Measurements from ENCODE around the gene ERC2.

DNA sequence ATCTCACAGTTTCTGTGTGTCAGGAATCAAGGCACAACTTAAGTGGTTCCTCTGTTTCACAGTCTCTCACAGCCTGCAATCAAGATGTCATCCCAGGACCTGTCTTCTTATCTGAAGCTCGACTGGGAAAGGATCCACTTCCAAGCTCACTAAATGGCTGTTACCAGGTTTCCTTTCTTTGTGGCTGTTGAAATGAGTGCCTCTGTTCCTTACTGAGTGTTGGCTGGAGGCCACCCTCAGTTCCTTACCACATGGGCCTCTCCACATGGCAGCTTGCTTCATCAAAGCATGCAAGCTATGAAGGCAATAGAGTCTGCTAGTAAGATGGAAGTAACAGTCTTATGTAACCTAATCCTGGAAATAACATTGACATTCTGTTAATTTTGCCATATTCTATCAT is 174.0 kb downstream of the ERC2 start:
- TF ChIP-seq, protein P1, sequence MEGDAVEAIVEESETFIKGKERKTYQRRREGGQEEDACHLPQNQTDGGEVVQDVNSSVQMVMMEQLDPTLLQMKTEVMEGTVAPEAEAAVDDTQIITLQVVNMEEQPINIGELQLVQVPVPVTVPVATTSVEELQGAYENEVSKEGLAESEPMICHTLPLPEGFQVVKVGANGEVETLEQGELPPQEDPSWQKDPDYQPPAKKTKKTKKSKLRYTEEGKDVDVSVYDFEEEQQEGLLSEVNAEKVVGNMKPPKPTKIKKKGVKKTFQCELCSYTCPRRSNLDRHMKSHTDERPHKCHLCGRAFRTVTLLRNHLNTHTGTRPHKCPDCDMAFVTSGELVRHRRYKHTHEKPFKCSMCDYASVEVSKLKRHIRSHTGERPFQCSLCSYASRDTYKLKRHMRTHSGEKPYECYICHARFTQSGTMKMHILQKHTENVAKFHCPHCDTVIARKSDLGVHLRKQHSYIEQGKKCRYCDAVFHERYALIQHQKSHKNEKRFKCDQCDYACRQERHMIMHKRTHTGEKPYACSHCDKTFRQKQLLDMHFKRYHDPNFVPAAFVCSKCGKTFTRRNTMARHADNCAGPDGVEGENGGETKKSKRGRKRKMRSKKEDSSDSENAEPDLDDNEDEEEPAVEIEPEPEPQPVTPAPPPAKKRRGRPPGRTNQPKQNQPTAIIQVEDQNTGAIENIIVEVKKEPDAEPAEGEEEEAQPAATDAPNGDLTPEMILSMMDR (IDR thresholded peaks at IDR 0.05) = no peak
- no peak for TF ChIP-seq ZFX (IDR thresholded peaks at IDR 0.05; ENCODE audit: borderline replicate concordance)

Data from 22Rv1 (cell line).